Central memory CD8-positive, alpha-beta T cell (primary cell): Measurements from ENCODE around the gene CLK2.
A peak's percentile ranks its signal among the peaks of the same experiment; 100 is the strongest.

ENCODE experiments used
- ATAC-seq: fragments of 150-1000 bp; cut with Tn5 transposase; replicated peaks from 2 replicates; pipeline ENCODE4 v1.10.0; 2022; ENCODE audit warnings: mild to moderate bottlenecking, moderate FRiP score, moderate number of reproducible peaks; ENCODE audit not compliant: poor library complexity, severe bottlenecking; ENCODE audit errors: extremely low read depth
- DNase-seq, 2 donors: peaks; one replicate each; pipeline ENCODE4 v3.0.0; 2021; ENCODE audit warnings: low spot score in 2 of 2
- H3K27ac Mint-ChIP-seq: one replicate; pipeline ENCODE4 v1.8.0; 2022; ENCODE audit warnings: low read depth, mild to moderate bottlenecking, moderate library complexity, mixed read lengths
- H3K27me3 Mint-ChIP-seq: one replicate; pipeline ENCODE4 v1.8.0; 2022; ENCODE audit warnings: mixed read lengths
- H3K36me3 Mint-ChIP-seq: one replicate; pipeline ENCODE4 v1.8.0; 2022; ENCODE audit warnings: mild to moderate bottlenecking, moderate library complexity, mixed read lengths; ENCODE audit not compliant: insufficient read depth
- H3K4me1 Mint-ChIP-seq: one replicate; pipeline ENCODE4 v1.8.0; 2022; ENCODE audit warnings: mixed read lengths
- H3K4me3 Mint-ChIP-seq: one replicate; pipeline ENCODE4 v1.8.0; 2022; ENCODE audit warnings: mild to moderate bottlenecking, moderate library complexity, mixed read lengths
- H3K9me3 Mint-ChIP-seq: one replicate; pipeline ENCODE4 v1.8.0; 2022; ENCODE audit warnings: mixed read lengths

CLK2 gene

DNA sequence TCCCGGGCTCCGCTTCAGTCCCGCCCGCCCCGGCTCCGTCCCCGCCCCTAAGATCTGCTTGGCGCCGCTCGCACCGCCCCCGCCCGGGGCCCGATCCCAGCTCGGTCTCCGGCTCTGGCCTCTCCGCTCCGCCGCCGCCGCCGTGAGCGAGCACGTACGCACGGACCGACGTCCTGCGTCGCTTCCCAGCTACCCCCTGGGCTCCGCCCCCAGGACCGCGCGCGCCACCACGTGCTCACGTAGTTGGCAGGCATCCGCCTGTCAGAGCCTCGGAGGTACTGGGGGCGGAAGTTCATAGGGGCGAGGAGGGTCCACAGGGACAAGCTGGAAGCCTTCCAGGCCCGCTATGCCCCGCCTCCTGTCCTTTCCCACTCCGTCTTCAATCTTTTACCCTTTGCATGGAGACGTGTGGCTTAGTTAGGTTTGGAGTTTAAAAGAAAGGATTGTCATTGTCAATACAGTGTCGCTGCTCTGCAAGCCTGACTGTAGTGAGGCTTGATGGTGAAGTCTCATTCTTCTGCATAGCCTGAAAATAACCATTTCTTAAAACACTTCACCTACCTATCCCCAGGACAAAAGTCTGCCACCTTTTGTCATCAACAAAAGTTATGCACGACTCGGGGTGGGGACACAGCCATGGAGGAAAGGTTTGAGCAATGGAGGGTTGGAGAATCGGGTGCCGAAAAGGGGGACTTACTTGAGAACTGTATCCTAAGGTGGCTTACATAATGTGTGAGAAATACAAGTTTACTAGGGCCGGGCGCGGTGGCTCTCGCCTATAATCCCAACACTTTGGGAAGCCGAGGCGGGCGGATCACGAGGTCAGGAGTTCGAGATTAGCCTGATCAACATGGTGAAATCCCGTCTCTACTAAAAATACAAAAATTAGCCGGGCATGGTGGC lies at the start of gene CLK2:
CLK2 (minus strand) TSS at position 162 of the 903 bp plus-strand sequence. CDS start 2,527 bp downstream, outside the sequence.
- Mint-ChIP-seq H3K9me3 (no peaks in the 10 kb centered on the region), H3K27ac (peak within 1 kb of the TSS; percentile 17), H3K4me3 (peak within 1 kb of the TSS; percentile 75), H3K27me3 (no peaks in the 10 kb centered on the region), H3K36me3 (peaks cover 33% of the 10 kb centered on the region), H3K4me1 (peaks cover 40% of the 10 kb centered on the region)
- ATAC-seq (peak; percentile 90), DNase-seq (peak; percentile 81 to 86)

GRCh38 chr1:155322571-155322952 lies 49.3 kb upstream of the CLK2 start:
- ATAC-seq: no peak
- H3K27ac Mint-ChIP-seq: no peak overlapping the region
- peaks cover 20% of the 10 kb centered on the region for H3K4me1 Mint-ChIP-seq
- H3K36me3 Mint-ChIP-seq: peaks cover 11% of the 10 kb centered on the region
- peak overlapping the region; percentile 84 for H3K4me3 Mint-ChIP-seq
- no peaks in the 10 kb centered on the region for H3K9me3 Mint-ChIP-seq
- no peaks in the 10 kb centered on the region for H3K27me3 Mint-ChIP-seq
- DNase-seq: no peak

GRCh38 chr1:155321639-155322503 lies 48.6 kb upstream of the CLK2 start:
- Mint-ChIP-seq H3K4me1 (peaks cover 20% of the 10 kb centered on the region), H3K27me3 (no peaks in the 10 kb centered on the region), H3K36me3 (peaks cover 12% of the 10 kb centered on the region), H3K4me3 (peak overlapping the region; percentile 84), H3K9me3 (no peaks in the 10 kb centered on the region), H3K27ac (no peak overlapping the region)
- DNase-seq (no peak), ATAC-seq (no peak)

DNA sequence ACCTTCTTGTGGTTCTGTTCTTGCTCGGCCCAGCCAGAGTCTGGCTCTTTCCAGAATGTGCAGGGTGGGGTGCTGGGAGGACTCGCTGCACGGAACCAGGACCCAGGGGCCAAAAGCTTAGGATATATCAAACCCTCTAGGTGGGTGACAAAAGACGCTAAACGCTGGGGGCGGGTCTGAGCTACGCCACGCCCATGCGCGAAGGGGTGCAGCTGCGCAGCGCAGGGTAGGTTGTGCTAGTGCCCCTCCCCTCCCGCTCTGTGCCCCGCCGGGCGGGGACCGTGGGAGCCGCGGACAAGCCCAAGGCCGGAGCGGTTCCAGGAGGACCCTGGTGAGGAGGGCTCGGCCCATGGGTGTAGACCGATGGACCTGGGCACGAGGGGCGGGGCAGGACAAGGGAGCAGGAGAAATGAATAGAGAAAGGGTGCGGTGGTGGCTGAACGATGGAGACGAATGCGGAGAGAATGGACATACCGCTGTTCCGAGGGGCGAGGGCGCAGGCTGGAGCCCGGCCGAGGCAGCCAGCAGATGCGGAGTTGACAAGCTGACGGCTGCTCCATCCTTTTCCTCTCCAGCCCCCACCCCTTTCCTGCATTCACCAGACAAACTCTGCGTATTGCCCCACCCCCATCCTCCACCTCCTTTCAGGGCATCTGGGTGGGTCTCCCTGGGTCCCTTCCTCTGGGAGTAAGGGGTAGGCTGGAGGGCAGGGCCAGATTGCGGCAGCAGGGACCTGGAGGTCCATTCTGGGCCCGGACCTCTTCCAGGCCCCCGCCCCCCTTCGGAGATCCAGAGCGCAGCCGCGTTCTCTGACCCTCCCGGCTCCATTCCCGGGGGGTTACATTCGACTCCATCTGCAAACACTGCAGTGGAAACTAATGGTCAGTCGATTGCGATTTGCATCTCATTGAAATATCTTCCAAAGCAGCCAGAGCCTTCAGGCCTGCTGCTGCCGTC lies 47.6 kb upstream of the CLK2 start, which contains the start of gene RUSC1:
RUSC1 (plus strand) TSS at position 234 of the 957 bp plus-strand sequence. CDS start 880 bp downstream, outside the sequence.
- Mint-ChIP-seq H3K9me3 (no peaks in the 10 kb centered on the region), H3K27ac (no peak within 1 kb of the TSS), H3K4me3 (peak within 1 kb of the TSS; percentile 84), H3K36me3 (peaks cover 10% of the 10 kb centered on the region), H3K4me1 (peaks cover 16% of the 10 kb centered on the region), H3K27me3 (no peaks in the 10 kb centered on the region)
- no peak for DNase-seq
- no peak for ATAC-seq

DNA sequence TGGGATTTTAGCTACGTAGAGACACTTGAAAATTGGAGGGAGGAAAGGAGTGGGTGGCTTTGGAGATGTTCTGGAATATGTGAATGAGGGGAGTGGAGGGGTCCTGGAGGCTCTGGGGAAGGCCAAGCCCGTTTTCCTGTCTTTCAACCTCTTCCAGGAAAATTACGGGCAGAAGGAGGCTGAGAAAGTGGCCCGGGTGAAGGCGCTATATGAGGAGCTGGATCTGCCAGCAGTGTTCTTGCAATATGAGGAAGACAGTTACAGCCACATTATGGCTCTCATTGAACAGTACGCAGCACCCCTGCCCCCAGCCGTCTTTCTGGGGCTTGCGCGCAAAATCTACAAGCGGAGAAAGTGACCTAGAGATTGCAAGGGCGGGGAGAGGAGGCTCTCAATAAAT lies 46.9 kb upstream of the CLK2 start:
- no peak for DNase-seq
- Mint-ChIP-seq H3K9me3 (no peaks in the 10 kb centered on the region), H3K4me3 (peak overlapping the region; percentile 27), H3K27me3 (no peaks in the 10 kb centered on the region), H3K27ac (no peak overlapping the region), H3K36me3 (peaks cover 10% of the 10 kb centered on the region), H3K4me1 (peaks cover 14% of the 10 kb centered on the region)
- no peak for ATAC-seq

GRCh38 chr1:155319536-155319935 lies 46.2 kb upstream of the CLK2 start:
- no peaks in the 10 kb centered on the region for H3K27me3 Mint-ChIP-seq
- peaks cover 14% of the 10 kb centered on the region for H3K4me1 Mint-ChIP-seq
- H3K4me3 Mint-ChIP-seq: peak overlapping the region; percentile 27
- ATAC-seq: no peak
- no peaks in the 10 kb centered on the region for H3K9me3 Mint-ChIP-seq
- H3K36me3 Mint-ChIP-seq: peaks cover 9% of the 10 kb centered on the region
- no peak for DNase-seq
- no peak overlapping the region for H3K27ac Mint-ChIP-seq

DNA sequence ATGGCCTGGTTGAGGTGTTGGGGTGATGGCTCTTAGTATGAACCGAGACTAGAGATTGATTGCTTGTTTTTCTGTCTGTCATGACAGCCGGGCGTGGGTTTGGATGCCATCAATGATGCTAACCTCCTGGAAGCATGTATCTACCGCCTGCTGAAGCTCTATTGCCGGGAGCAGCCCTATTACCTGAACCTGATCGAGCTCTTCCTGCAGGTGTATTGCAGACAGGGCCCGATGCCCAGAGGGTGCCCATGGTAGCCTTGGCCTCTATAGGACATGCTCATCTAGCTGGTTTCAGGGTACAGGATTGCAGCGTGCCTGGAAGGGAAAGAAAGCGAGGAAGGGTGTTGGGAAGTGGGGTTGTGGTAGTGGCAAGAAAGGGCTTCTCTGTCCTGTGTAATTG lies 44.8 kb upstream of the CLK2 start:
- H3K4me3 Mint-ChIP-seq: no peak overlapping the region
- H3K27ac Mint-ChIP-seq: no peak overlapping the region
- peaks cover 10% of the 10 kb centered on the region for H3K36me3 Mint-ChIP-seq
- no peaks in the 10 kb centered on the region for H3K9me3 Mint-ChIP-seq
- H3K27me3 Mint-ChIP-seq: no peaks in the 10 kb centered on the region
- H3K4me1 Mint-ChIP-seq: peaks cover 14% of the 10 kb centered on the region
- no peak for DNase-seq
- ATAC-seq: no peak

DNA sequence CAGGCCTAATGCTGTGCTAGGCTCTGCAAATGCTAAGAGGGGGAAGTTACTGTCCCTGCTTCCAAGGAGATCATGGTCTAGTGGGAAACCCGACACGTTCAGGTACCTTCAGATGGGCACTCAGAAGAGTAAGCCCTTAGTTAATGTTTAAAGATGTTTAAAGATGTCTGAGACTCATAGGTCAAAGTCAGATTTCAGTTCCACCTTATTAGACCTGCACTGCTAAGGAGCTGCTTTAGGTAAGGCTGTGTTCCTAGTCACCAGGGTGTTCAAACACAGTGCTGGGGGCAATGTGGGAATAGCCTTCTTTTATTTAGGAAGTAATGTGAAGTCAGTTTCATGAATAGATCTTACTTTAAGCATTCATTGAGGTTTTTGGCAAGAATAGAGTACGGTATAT lies 43.6 kb upstream of the CLK2 start:
- Mint-ChIP-seq H3K27ac (no peak overlapping the region), H3K36me3 (peaks cover 17% of the 10 kb centered on the region), H3K9me3 (no peaks in the 10 kb centered on the region), H3K4me1 (peaks cover 14% of the 10 kb centered on the region), H3K4me3 (no peak overlapping the region), H3K27me3 (no peaks in the 10 kb centered on the region)
- ATAC-seq: no peak
- DNase-seq: no peak

GRCh38 chr1:155313261-155313660 lies 40.0 kb upstream of the CLK2 start:
- no peak overlapping the region for H3K27ac Mint-ChIP-seq
- ATAC-seq (no peak), DNase-seq (no peak)
- no peaks in the 10 kb centered on the region for H3K27me3 Mint-ChIP-seq
- peaks cover 21% of the 10 kb centered on the region for H3K36me3 Mint-ChIP-seq
- H3K4me3 Mint-ChIP-seq: no peak overlapping the region
- H3K4me1 Mint-ChIP-seq: peaks cover 25% of the 10 kb centered on the region
- no peaks in the 10 kb centered on the region for H3K9me3 Mint-ChIP-seq

GRCh38 chr1:155309423-155310021 lies 36.2 kb upstream of the CLK2 start:
- Mint-ChIP-seq H3K27ac (peak overlapping the region; percentile 97), H3K4me1 (peaks cover 27% of the 10 kb centered on the region), H3K9me3 (no peaks in the 10 kb centered on the region), H3K36me3 (peaks cover 19% of the 10 kb centered on the region), H3K27me3 (no peaks in the 10 kb centered on the region), H3K4me3 (peak overlapping the region; percentile 91)
- DNase-seq (no peak), ATAC-seq (no peak)

- peak; percentile 85 to 96 for DNase-seq
- peak; percentile 99 for ATAC-seq
- Mint-ChIP-seq H3K4me1 (peaks cover 27% of the 10 kb centered on the region), H3K9me3 (no peaks in the 10 kb centered on the region), H3K27ac (peak within 1 kb of the TSS; percentile 97), H3K4me3 (peak within 1 kb of the TSS; percentile 91), H3K36me3 (peaks cover 16% of the 10 kb centered on the region), H3K27me3 (no peaks in the 10 kb centered on the region)
Measured at GRCh38 chr1:155308493-155309422, 35.5 kb upstream of the CLK2 start, which contains the start of gene FDPS. Gene FDPS, plus strand, starts transcription at chr1:155308866. Its CDS starts 924 bp downstream, at chr1:155309790.
